ENCODE results near the gene VSTM2B.

VSTM2B gene

GRCh38 chr19:29568036-29569025, 42.5 kb downstream of the VSTM2B start:
- WGBS (ENCODE audit: insufficient coverage) = 84% methylated on average over 19 of the region's 22 CpGs
- H3K4me1 ChIP-seq (ENCODE audit: control extremely low read depth in 1 of 4, control insufficient read depth in 4 of 4, insufficient read depth in 4 of 4, low read length in 3 of 4) = no peaks in the 10 kb centered on the region
- H3K27ac ChIP-seq (ENCODE audit: insufficient read depth in 1 of 2, low read depth in 1 of 2, low read length in 2 of 2, poor library complexity in 1 of 2, severe bottlenecking in 2 of 2) = no peak overlapping the region
- ChIA-PET CTCF (no interaction called here), POLR2A (no interaction called here)
- H3K36me3 ChIP-seq (ENCODE audit: control insufficient read depth in 4 of 4, insufficient read depth in 4 of 4, low read length in 3 of 4) = no peaks in the 10 kb centered on the region
- H3K9me3 ChIP-seq (ENCODE audit: control extremely low read depth in 1 of 5, control insufficient read depth in 4 of 5, insufficient read depth in 2 of 5, low read depth in 1 of 5, low read length in 4 of 5) = no peaks in the 10 kb centered on the region
- H3K27me3 ChIP-seq (replicated peaks in 2 of 5; ENCODE audit: control insufficient read depth in 4 of 5, insufficient read depth in 5 of 5, low read length in 4 of 5) = peaks cover 4 to 51% (median 15%) of the 10 kb centered on the region in 5 experiments
- no peak overlapping the region for H3K4me3 ChIP-seq (ENCODE audit: control insufficient read depth in 1 of 7, extremely low read depth in 1 of 7, insufficient read depth in 4 of 7, low read depth in 2 of 7, low read length in 6 of 7)
- no peak for DNase-seq

GRCh38 chr19:29569038-29569911, 43.5 kb downstream of the VSTM2B start:
- no peak overlapping the region for H3K4me3 ChIP-seq (ENCODE audit: control insufficient read depth in 1 of 7, extremely low read depth in 1 of 7, insufficient read depth in 4 of 7, low read depth in 2 of 7, low read length in 6 of 7)
- no peaks in the 10 kb centered on the region for H3K9me3 ChIP-seq (ENCODE audit: control extremely low read depth in 1 of 5, control insufficient read depth in 4 of 5, insufficient read depth in 2 of 5, low read depth in 1 of 5, low read length in 4 of 5)
- 71% methylated on average over 6 of the region's 9 CpGs for WGBS (ENCODE audit: insufficient coverage)
- H3K27me3 ChIP-seq (replicated peaks in 2 of 5; ENCODE audit: control insufficient read depth in 4 of 5, insufficient read depth in 5 of 5, low read length in 4 of 5) = peaks cover 4 to 44% (median 15%) of the 10 kb centered on the region in 5 experiments
- DNase-seq = no peak
- H3K27ac ChIP-seq (ENCODE audit: insufficient read depth in 1 of 2, low read depth in 1 of 2, low read length in 2 of 2, poor library complexity in 1 of 2, severe bottlenecking in 2 of 2) = no peak overlapping the region
- H3K4me1 ChIP-seq (ENCODE audit: control extremely low read depth in 1 of 4, control insufficient read depth in 4 of 4, insufficient read depth in 4 of 4, low read length in 3 of 4) = no peaks in the 10 kb centered on the region
- H3K36me3 ChIP-seq (ENCODE audit: control insufficient read depth in 4 of 4, insufficient read depth in 4 of 4, low read length in 3 of 4) = no peaks in the 10 kb centered on the region
- ChIA-PET POLR2A (no interaction called here), CTCF (no interaction called here)

GRCh38 chr19:29571181-29571580, 45.4 kb downstream of the VSTM2B start:
- no peaks in the 10 kb centered on the region for H3K9me3 ChIP-seq (ENCODE audit: control extremely low read depth in 1 of 5, control insufficient read depth in 4 of 5, insufficient read depth in 2 of 5, low read depth in 1 of 5, low read length in 4 of 5)
- DNase-seq = no peak
- no peak overlapping the region for H3K4me3 ChIP-seq (ENCODE audit: control insufficient read depth in 1 of 7, extremely low read depth in 1 of 7, insufficient read depth in 4 of 7, low read depth in 2 of 7, low read length in 6 of 7)
- WGBS (ENCODE audit: insufficient coverage) = 68% methylated on average over 4 of the region's 6 CpGs
- no peaks in the 10 kb centered on the region for H3K4me1 ChIP-seq (ENCODE audit: control extremely low read depth in 1 of 4, control insufficient read depth in 4 of 4, insufficient read depth in 4 of 4, low read length in 3 of 4)
- H3K27me3 ChIP-seq (replicated peaks in 2 of 5; ENCODE audit: control insufficient read depth in 4 of 5, insufficient read depth in 5 of 5, low read length in 4 of 5) = peaks cover 2 to 51% (median 17%) of the 10 kb centered on the region in 5 experiments
- ChIA-PET POLR2A (interaction anchor here (0.6 kb wide), 1 partner anchor 73 kb away, joined by 3 read pairs; no protein-coding TSS in a partner anchor), CTCF (no interaction called here)
- H3K36me3 ChIP-seq (ENCODE audit: control insufficient read depth in 4 of 4, insufficient read depth in 4 of 4, low read length in 3 of 4) = no peaks in the 10 kb centered on the region
- no peak overlapping the region for H3K27ac ChIP-seq (ENCODE audit: insufficient read depth in 1 of 2, low read depth in 1 of 2, low read length in 2 of 2, poor library complexity in 1 of 2, severe bottlenecking in 2 of 2)

- Histone ChIP-seq H3K4me1 (ENCODE audit: control extremely low read depth in 1 of 4, control insufficient read depth in 4 of 4, insufficient read depth in 4 of 4, low read length in 3 of 4) (no peaks in the 10 kb centered on the region), H3K27me3 (replicated peaks in 2 of 5; ENCODE audit: control insufficient read depth in 4 of 5, insufficient read depth in 5 of 5, low read length in 4 of 5) (peaks cover 2 to 60% (median 21%) of the 10 kb centered on the region in 5 experiments), H3K4me3 (ENCODE audit: control insufficient read depth in 1 of 7, extremely low read depth in 1 of 7, insufficient read depth in 4 of 7, low read depth in 2 of 7, low read length in 6 of 7) (no peak overlapping the region), H3K9me3 (ENCODE audit: control extremely low read depth in 1 of 5, control insufficient read depth in 4 of 5, insufficient read depth in 2 of 5, low read depth in 1 of 5, low read length in 4 of 5) (no peaks in the 10 kb centered on the region), H3K36me3 (ENCODE audit: control insufficient read depth in 4 of 4, insufficient read depth in 4 of 4, low read length in 3 of 4) (no peaks in the 10 kb centered on the region), H3K27ac (ENCODE audit: insufficient read depth in 1 of 2, low read depth in 1 of 2, low read length in 2 of 2, poor library complexity in 1 of 2, severe bottlenecking in 2 of 2) (no peak overlapping the region)
- POLR2A ChIA-PET = interaction anchor here (0.6 kb wide), 1 partner anchor 200 kb away, joined by 3 read pairs; no protein-coding TSS in a partner anchor
- WGBS (ENCODE audit: insufficient coverage) = 83% methylated on average over 5 of the region's 7 CpGs
- no peak for DNase-seq
- CTCF ChIA-PET = no interaction called here
Observed at GRCh38 chr19:29573486-29573885, 47.7 kb downstream of the VSTM2B start.

- Histone ChIP-seq H3K27ac (ENCODE audit: insufficient read depth in 1 of 2, low read depth in 1 of 2, low read length in 2 of 2, poor library complexity in 1 of 2, severe bottlenecking in 2 of 2) (no peak overlapping the region), H3K9me3 (ENCODE audit: control extremely low read depth in 1 of 5, control insufficient read depth in 4 of 5, insufficient read depth in 2 of 5, low read depth in 1 of 5, low read length in 4 of 5) (no peaks in the 10 kb centered on the region), H3K4me3 (ENCODE audit: control insufficient read depth in 1 of 7, extremely low read depth in 1 of 7, insufficient read depth in 4 of 7, low read depth in 2 of 7, low read length in 6 of 7) (no peak overlapping the region), H3K27me3 (replicated peaks in 2 of 5; ENCODE audit: control insufficient read depth in 4 of 5, insufficient read depth in 5 of 5, low read length in 4 of 5) (peaks cover 2 to 58% (median 19%) of the 10 kb centered on the region in 5 experiments), H3K4me1 (ENCODE audit: control extremely low read depth in 1 of 4, control insufficient read depth in 4 of 4, insufficient read depth in 4 of 4, low read length in 3 of 4) (no peaks in the 10 kb centered on the region), H3K36me3 (ENCODE audit: control insufficient read depth in 4 of 4, insufficient read depth in 4 of 4, low read length in 3 of 4) (no peaks in the 10 kb centered on the region)
- DNase-seq = no peak
- POLR2A ChIA-PET = no interaction called here
- 100% methylated on average over 1 of the region's 3 CpGs for WGBS (ENCODE audit: insufficient coverage)
- CTCF ChIA-PET = no interaction called here
Observed at GRCh38 chr19:29574510-29574909, 48.7 kb downstream of the VSTM2B start.

- ChIA-PET POLR2A (no interaction called here), CTCF (no interaction called here)
- Histone ChIP-seq H3K27ac (ENCODE audit: insufficient read depth in 1 of 2, low read depth in 1 of 2, low read length in 2 of 2, poor library complexity in 1 of 2, severe bottlenecking in 2 of 2) (no peak overlapping the region), H3K4me1 (ENCODE audit: control extremely low read depth in 1 of 4, control insufficient read depth in 4 of 4, insufficient read depth in 4 of 4, low read length in 3 of 4) (no peaks in the 10 kb centered on the region), H3K4me3 (ENCODE audit: control insufficient read depth in 1 of 7, extremely low read depth in 1 of 7, insufficient read depth in 4 of 7, low read depth in 2 of 7, low read length in 6 of 7) (no peak overlapping the region), H3K9me3 (ENCODE audit: control extremely low read depth in 1 of 5, control insufficient read depth in 4 of 5, insufficient read depth in 2 of 5, low read depth in 1 of 5, low read length in 4 of 5) (no peaks in the 10 kb centered on the region), H3K27me3 (replicated peaks in 2 of 5; ENCODE audit: control insufficient read depth in 4 of 5, insufficient read depth in 5 of 5, low read length in 4 of 5) (peaks cover 2 to 55% (median 19%) of the 10 kb centered on the region in 5 experiments), H3K36me3 (ENCODE audit: control insufficient read depth in 4 of 4, insufficient read depth in 4 of 4, low read length in 3 of 4) (no peaks in the 10 kb centered on the region)
- 43% methylated on average over 9 of the region's 14 CpGs for WGBS (ENCODE audit: insufficient coverage)
- DNase-seq = no peak
Observed at GRCh38 chr19:29576046-29576606, 50.3 kb downstream of the VSTM2B start.

All from common myeloid progenitor, CD34-positive (primary cell).